Keratinocyte (primary cell): ENCODE results near the gene CNTNAP2. TPM values are rescaled to one million over a fixed set of nuclear protein-coding genes. Genes with fewer than 3 reads are reported as not detected.

Experiments
- DNase-seq: peaks from one replicate; pipeline ENCODE4 v3.0.0-alpha.2; 2011; ENCODE audit warnings: low read depth, missing footprints, low spot score
- FAIRE-seq: peaks from 2 replicates; lab custom pipeline; 2011; peaks lifted over from hg19 to GRCh38; lab: Jason Lieb, UNC
- H2AFZ ChIP-seq: 2 replicates; pipeline ENCODE4 v1.6.0; 2012; ENCODE audit warnings: low read length, control low read depth, inconsistent platforms; ENCODE audit not compliant: control insufficient read depth
- H3K27ac ChIP-seq: 2 replicates; pipeline ENCODE4 v1.5.1; 2011; ENCODE audit warnings: low read length; ENCODE audit not compliant: control insufficient read depth, insufficient read depth
- H3K27me3 ChIP-seq: 3 replicates; pipeline ENCODE4 v1.6.0; 2011; ENCODE audit warnings: low read length; ENCODE audit not compliant: control insufficient read depth, insufficient read depth; ENCODE audit errors: extremely low read depth
- H3K36me3 ChIP-seq, 2 experiments: 2 replicates in 1 of 2; 3 replicates in 1 of 2; pipeline ENCODE4 v1.5.1; 2011; ENCODE audit warnings: low read length in 2 of 2, mild to moderate bottlenecking in 1 of 2; ENCODE audit not compliant: control insufficient read depth in 2 of 2, insufficient read depth in 2 of 2; ENCODE audit errors: extremely low read depth in 1 of 2
- H3K4me1 ChIP-seq: 3 replicates; pipeline ENCODE4 v1.5.1; 2011; ENCODE audit warnings: low read length; ENCODE audit not compliant: control insufficient read depth, insufficient read depth; ENCODE audit errors: extremely low read depth
- H3K4me2 ChIP-seq: 3 replicates; pipeline ENCODE4 v1.6.0; 2011; ENCODE audit warnings: low read depth, low read length; ENCODE audit not compliant: control insufficient read depth, insufficient read depth; ENCODE audit errors: extremely low read depth
- H3K4me3 ChIP-seq, 3 experiments: fragments of 200-600 bp in 1 of 3; sonication (generic) in 1 of 3; 2 replicates in 2 of 3; 3 replicates in 1 of 3; pipeline ENCODE4 v1.5.1; 2011 to 2016; ENCODE audit warnings: low read length in 3 of 3, mild to moderate bottlenecking in 3 of 3, control low read depth in 2 of 3, inconsistent platforms in 1 of 3, low read depth in 1 of 3, mixed read lengths in 1 of 3, mixed run types in 1 of 3, moderate library complexity in 1 of 3; ENCODE audit not compliant: control insufficient read depth in 2 of 3, insufficient read depth in 2 of 3; ENCODE audit errors: extremely low read depth in 1 of 3
- H3K79me2 ChIP-seq: 2 replicates; pipeline ENCODE4 v1.6.0; 2012; ENCODE audit warnings: low read length; ENCODE audit not compliant: control insufficient read depth, insufficient read depth
- H3K9ac ChIP-seq: 3 replicates; pipeline ENCODE4 v1.6.0; 2011; ENCODE audit warnings: low read length; ENCODE audit not compliant: control insufficient read depth, insufficient read depth; ENCODE audit errors: extremely low read depth
- H3K9me1 ChIP-seq: 3 replicates; pipeline ENCODE4 v1.6.0; 2011; ENCODE audit warnings: low read length; ENCODE audit not compliant: control insufficient read depth, insufficient read depth; ENCODE audit errors: extremely low read depth
- H3K9me3 ChIP-seq: 2 replicates; pipeline ENCODE4 v1.5.1; 2012; ENCODE audit warnings: low read depth, low read length; ENCODE audit not compliant: control insufficient read depth
- H4K20me1 ChIP-seq: 3 replicates; pipeline ENCODE4 v1.6.0; 2011; ENCODE audit warnings: low read length; ENCODE audit not compliant: control insufficient read depth, insufficient read depth; ENCODE audit errors: extremely low read depth
- EZH2 ChIP-seq: IDR thresholded peaks from one replicate; pipeline ENCODE4 v1.6.1; 2012; ENCODE audit warnings: inconsistent platforms, mild to moderate bottlenecking, low read length, moderate library complexity
- dilution Hi-C: fragments of 300-500 bp; cut with MboI; formaldehyde crosslinking; loops from one replicate; pipeline ENCODE4 v1.7.0; 2020; ENCODE audit warnings: low sequenced_read_pairs; ENCODE audit not compliant: extremely low pct_ligation_motif_present
- polyA plus RNA-seq, 5 experiments: library from polyadenylated mRNA; depleted of rRNA in 3 of 5; stranded (reverse) in 3 of 5; stranded (forward) in 1 of 5; unstranded in 1 of 5; fragments of >200 nt; gene quantifications; 1 replicate in 1 of 5; 2 replicates in 3 of 5; 3 replicates in 1 of 5; pipeline versions ENCODE4 v1.2.1 to v1.2.3, GENCODE V29; 2011 to 2012; ENCODE audit warnings: missing spikeins in 2 of 5, low read depth in 1 of 5, low replicate concordance in 1 of 5
- TF ChIP-seq, protein P1 (sequence below), 3 experiments: IDR thresholded peaks in 1 of 3; conservative IDR thresholded peaks in 1 of 3; optimal IDR thresholded peaks in 1 of 3; 2 replicates in 2 of 3; 3 replicates in 1 of 3; pipeline versions ENCODE3 to v1.5.1; 2011; ENCODE audit warnings: low read length in 3 of 3, mild to moderate bottlenecking in 3 of 3, moderate library complexity in 2 of 3, control low read depth in 1 of 3, inconsistent platforms in 1 of 3; ENCODE audit not compliant: insufficient read depth in 2 of 3; ENCODE audit errors: extremely low read depth in 1 of 3

Gene CNTNAP2
- polyA plus RNA-seq, 1 donor (not counting 4 experiments of a cell fraction or from before 2014, with no cell fraction given) = 1.4 TPM

DNA sequence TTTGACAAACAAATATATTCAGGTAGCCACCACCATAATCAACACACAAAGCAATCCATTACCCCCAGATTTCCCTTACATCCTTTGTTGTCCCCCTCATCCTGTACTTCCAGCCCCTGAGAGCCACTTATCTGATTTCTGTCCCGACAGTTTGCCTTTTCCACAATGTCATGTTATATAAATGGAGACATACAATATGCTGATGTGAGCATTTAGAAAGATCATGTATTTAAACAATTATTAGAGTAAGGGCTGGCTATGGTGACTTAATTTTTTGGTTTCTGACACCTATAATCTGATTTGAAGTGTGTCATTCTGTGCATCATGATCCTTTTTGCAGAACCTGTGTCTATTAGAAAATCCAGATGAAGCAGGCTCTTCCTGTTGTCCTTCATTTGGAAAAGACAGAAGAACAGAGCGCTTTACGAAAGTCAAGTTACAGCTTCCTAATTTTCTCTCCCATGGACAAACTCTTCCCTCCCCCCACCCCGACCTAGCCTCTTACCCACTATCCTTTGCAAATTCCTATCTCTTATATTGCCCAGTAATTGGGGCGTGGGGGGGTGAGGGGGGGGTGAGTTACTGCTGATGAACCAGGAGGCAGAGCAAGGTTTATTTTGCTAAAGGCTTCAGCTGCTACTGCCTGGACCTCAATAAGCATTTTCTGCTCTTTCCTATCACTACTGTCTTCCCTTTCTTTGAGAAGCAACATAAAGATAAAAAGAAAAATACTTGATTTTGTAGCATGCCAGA, 2221.6 kb downstream of the CNTNAP2 start:
- dilution Hi-C loops = no loop called here
- DNase-seq = no peak
- no peak overlapping the region for H3K4me2 ChIP-seq

DNA sequence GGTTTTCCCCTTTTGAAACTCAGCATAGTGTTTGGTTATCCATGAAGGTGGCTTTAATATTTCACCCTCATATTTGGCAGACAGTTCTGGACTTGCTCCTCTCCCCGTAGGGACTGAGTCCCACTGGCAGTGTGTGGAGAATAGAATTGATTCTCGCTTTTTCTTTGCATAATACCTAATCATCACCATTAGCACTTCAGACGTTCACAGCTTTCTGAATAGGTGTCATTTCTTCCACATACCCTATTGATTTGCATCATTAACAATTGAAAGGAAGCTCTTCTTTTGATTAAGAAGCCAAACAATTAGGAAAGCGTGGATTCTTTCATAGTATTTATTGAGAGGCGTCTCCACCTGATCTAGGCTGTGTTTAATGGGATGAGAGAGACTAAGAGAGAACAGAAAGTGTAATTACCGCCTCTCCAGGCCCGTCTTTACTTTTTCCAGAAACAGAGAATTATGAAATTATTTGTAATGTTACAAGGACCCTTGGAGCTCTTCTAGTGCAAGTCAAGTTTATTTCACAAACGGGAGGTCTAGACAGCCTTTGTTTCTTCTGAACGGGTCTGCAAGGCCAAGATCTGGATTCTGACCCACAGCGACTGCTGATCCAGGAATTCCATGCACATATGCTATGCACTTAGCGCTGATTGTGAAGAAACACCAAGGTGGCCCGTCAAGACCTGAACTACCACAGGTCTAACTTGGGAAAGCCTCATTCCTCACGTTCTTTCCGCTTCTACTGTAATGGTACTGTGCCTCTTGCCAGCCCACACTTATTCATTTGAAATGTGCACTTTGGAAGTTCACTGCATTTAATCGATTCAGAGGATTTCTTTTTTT, 2224.1 kb downstream of the CNTNAP2 start:
- Histone ChIP-seq H3K27ac (no peak overlapping the region), H3K79me2 (no peaks in the 10 kb centered on the region), H3K4me3 (no peak overlapping the region), H3K4me2 (peak overlapping the region; percentile 74), H3K9me3 (no peaks in the 10 kb centered on the region), H3K9me1 (no peaks in the 10 kb centered on the region), H2AFZ (no peak overlapping the region), H3K9ac (no peak overlapping the region), H3K36me3 (no peaks in the 10 kb centered on the region), H4K20me1 (no peaks in the 10 kb centered on the region), H3K4me1 (peaks cover 42% of the 10 kb centered on the region), H3K27me3 (peaks cover 7% of the 10 kb centered on the region)
- TF ChIP-seq, protein P1, sequence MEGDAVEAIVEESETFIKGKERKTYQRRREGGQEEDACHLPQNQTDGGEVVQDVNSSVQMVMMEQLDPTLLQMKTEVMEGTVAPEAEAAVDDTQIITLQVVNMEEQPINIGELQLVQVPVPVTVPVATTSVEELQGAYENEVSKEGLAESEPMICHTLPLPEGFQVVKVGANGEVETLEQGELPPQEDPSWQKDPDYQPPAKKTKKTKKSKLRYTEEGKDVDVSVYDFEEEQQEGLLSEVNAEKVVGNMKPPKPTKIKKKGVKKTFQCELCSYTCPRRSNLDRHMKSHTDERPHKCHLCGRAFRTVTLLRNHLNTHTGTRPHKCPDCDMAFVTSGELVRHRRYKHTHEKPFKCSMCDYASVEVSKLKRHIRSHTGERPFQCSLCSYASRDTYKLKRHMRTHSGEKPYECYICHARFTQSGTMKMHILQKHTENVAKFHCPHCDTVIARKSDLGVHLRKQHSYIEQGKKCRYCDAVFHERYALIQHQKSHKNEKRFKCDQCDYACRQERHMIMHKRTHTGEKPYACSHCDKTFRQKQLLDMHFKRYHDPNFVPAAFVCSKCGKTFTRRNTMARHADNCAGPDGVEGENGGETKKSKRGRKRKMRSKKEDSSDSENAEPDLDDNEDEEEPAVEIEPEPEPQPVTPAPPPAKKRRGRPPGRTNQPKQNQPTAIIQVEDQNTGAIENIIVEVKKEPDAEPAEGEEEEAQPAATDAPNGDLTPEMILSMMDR (optimal IDR thresholded peaks at IDR 0.05 in 1 of 3, IDR thresholded peaks at IDR 0.05 in 1 of 3, conservative IDR thresholded peaks at IDR 0.05 in 1 of 3; ENCODE audit: extremely low read depth in 1 of 3, insufficient read depth in 2 of 3, low read length in 3 of 3) = no peak
- DNase-seq = no peak
- dilution Hi-C loops = no loop called here
- no peak for FAIRE-seq

More for the DNA sequence above, 2221.6 kb downstream of the CNTNAP2 start:
- H3K4me1 ChIP-seq = peaks cover 57% of the 10 kb centered on the region
- no peaks in the 10 kb centered on the region for H3K36me3 ChIP-seq
- no peaks in the 10 kb centered on the region for H3K9me1 ChIP-seq
- no peak for TF ChIP-seq EZH2
- no peaks in the 10 kb centered on the region for H4K20me1 ChIP-seq
- FAIRE-seq = no peak
- no peak overlapping the region for H3K9ac ChIP-seq
- no peaks in the 10 kb centered on the region for H3K79me2 ChIP-seq
- H3K9me3 ChIP-seq = no peaks in the 10 kb centered on the region
- H2AFZ ChIP-seq = no peak overlapping the region
- H3K27ac ChIP-seq = no peak overlapping the region
- peaks cover 7% of the 10 kb centered on the region for H3K27me3 ChIP-seq
- H3K4me3 ChIP-seq = no peak overlapping the region
